PC-3 (cell line): ENCODE measurements around the gene FAM43A. TPM values are rescaled to one million over a fixed set of nuclear protein-coding genes. Genes with fewer than 3 reads are reported as not detected.

Experiments used
- ATAC-seq: fragments of 200-7000 bp; cut with Tn5 transposase; 2 replicates; pipeline ENCODE4 v1.9.1; 2020; ENCODE audit warnings: mild to moderate bottlenecking, moderate library complexity
- BruUV-seq: library from RNA; stranded (reverse); fragments of 400-500 nt; replicated peaks from 2 replicates; lab custom pipeline; 2021; lab: Mats Ljungman, UMichigan
- CTCF ChIA-PET: fragments of 300-600 bp; sonication (Branson Sonifier 250); formaldehyde crosslinking; loops from one replicate; lab custom pipeline; 2022; ENCODE audit warnings: antibody characterized with exemption; lab: Charles Lee
- POLR2A ChIA-PET: fragments of 300-600 bp; sonication (Branson Sonifier 250); formaldehyde crosslinking; loops from one replicate; lab custom pipeline; 2022; ENCODE audit warnings: antibody characterized with exemption; ENCODE audit not compliant: unreplicated experiment; lab: Charles Lee
- DNase-seq: peaks from one replicate; pipeline ENCODE4 v3.0.0-alpha.2; 2015
- H2AFZ ChIP-seq: fragments of 300-600 bp; sonication (generic); 2 replicates; pipeline ENCODE4 v1.6.0; 2016; ENCODE audit warnings: antibody characterized with exemption, low read length
- H3F3A ChIP-seq: fragments of 300-600 bp; sonication (generic); one replicate; pipeline ENCODE4 v1.6.0; 2017; ENCODE audit warnings: antibody characterized with exemption, low read length, control low read depth, mild to moderate bottlenecking; ENCODE audit not compliant: unreplicated experiment
- H3K27ac ChIP-seq: fragments of 300-600 bp; sonication (generic); 2 replicates; pipeline ENCODE4 v1.5.1; 2016; ENCODE audit warnings: mild to moderate bottlenecking, low read length
- H3K27me3 ChIP-seq: fragments of 300-600 bp; sonication (generic); 2 replicates; pipeline ENCODE4 v1.6.1; 2016; ENCODE audit warnings: low read length, mixed read lengths
- H3K36me3 ChIP-seq: fragments of 300-600 bp; sonication (generic); 2 replicates; pipeline ENCODE4 v1.6.1; 2016; ENCODE audit warnings: low read depth, mixed run types, low read length, mixed read lengths
- H3K4me1 ChIP-seq: fragments of 300-600 bp; sonication (generic); 2 replicates; pipeline ENCODE4 v1.5.1; 2016; ENCODE audit warnings: low read length; ENCODE audit not compliant: insufficient read depth
- H3K4me2 ChIP-seq: fragments of 300-600 bp; sonication (generic); 2 replicates; pipeline ENCODE4 v1.6.0; 2016; ENCODE audit warnings: low read length
- H3K4me3 ChIP-seq: fragments of 300-600 bp; sonication (generic); 2 replicates; pipeline ENCODE4 v1.5.1; 2016; ENCODE audit warnings: mild to moderate bottlenecking, low read length, mixed read lengths
- H3K79me2 ChIP-seq: fragments of 300-600 bp; sonication (generic); 2 replicates; pipeline ENCODE4 v1.6.1; 2017; ENCODE audit warnings: low read length, mixed read lengths
- H3K9ac ChIP-seq: fragments of 300-600 bp; sonication (generic); 2 replicates; pipeline ENCODE4 v1.6.0; 2016; ENCODE audit warnings: mild to moderate bottlenecking, low read length
- H3K9me2 ChIP-seq: fragments of 300-600 bp; sonication (generic); replicated peaks from 2 replicates; pipeline ENCODE4 v1.6.1; 2016; ENCODE audit warnings: mixed run types, low read length, mixed read lengths
- H3K9me3 ChIP-seq: fragments of 300-600 bp; sonication (generic); 2 replicates; pipeline ENCODE4 v1.6.1; 2016; ENCODE audit warnings: low read length, mixed read lengths
- H4K20me1 ChIP-seq: fragments of 300-600 bp; sonication (generic); 2 replicates; pipeline ENCODE4 v1.6.1; 2016; ENCODE audit warnings: low read length, mixed read lengths
- EZH2 ChIP-seq: fragments of 300-600 bp; sonication (generic); IDR thresholded peaks from one replicate; pipeline ENCODE4 v1.6.1; 2017; ENCODE audit warnings: antibody characterized with exemption, mild to moderate bottlenecking, low read length; ENCODE audit not compliant: unreplicated experiment
- EZH2phosphoT487 ChIP-seq: fragments of 300-600 bp; sonication (generic); IDR thresholded peaks from 2 replicates; pipeline ENCODE4 v1.6.1; 2018; ENCODE audit warnings: mild to moderate bottlenecking, antibody characterized with exemption, low read length, borderline replicate concordance
- intact Hi-C: fragments of 100-400 bp; cut with micrococcal nuclease; formaldehyde crosslinking; loops from 2 replicates; pipeline ENCODE4 v1.9.0; 2023
- total RNA-seq: library from RNA; depleted of rRNA; stranded (reverse); fragments of >200 nt; gene quantifications from 2 replicates; pipeline ENCODE4 v1.2.3, GENCODE V29; 2014
- TF ChIP-seq, protein P1 (sequence below): fragments of 300-600 bp; sonication (generic); conservative IDR thresholded peaks from 2 replicates; pipeline ENCODE4 v1.5.1; 2017; ENCODE audit warnings: antibody characterized with exemption, low read depth, mild to moderate bottlenecking, low read length

The FAM43A gene
- total RNA-seq, 1 experiment from 2014 or later: 59.8 TPM

- no peaks in the 10 kb centered on the region for H3K9me2 ChIP-seq
- H3K9ac ChIP-seq: no peak overlapping the region
- BruUV-seq: no TSS peak
- H4K20me1 ChIP-seq: no peaks in the 10 kb centered on the region
- ATAC-seq (no peak), DNase-seq (no peak)
- intact Hi-C loops: no loop called here
- H3K27me3 ChIP-seq: no peaks in the 10 kb centered on the region
- CTCF ChIA-PET: interaction anchor here (0.5 to 0.6 kb wide), 2 partner anchors 27 to 34 kb away, joined by 3 read pairs; no protein-coding TSS in a partner anchor
- H3K4me1 ChIP-seq: peaks cover 7% of the 10 kb centered on the region; the same call in 1 of the 2 replicates
- POLR2A ChIA-PET: no interaction called here
- no peak overlapping the region for H2AFZ ChIP-seq
- H3F3A ChIP-seq: no peaks in the 10 kb centered on the region
- no peaks in the 10 kb centered on the region for H3K9me3 ChIP-seq
- 0 out of 2 replicates have a peak, but pooled peaks cover 1% of the 10 kb centered on the region for H3K79me2 ChIP-seq
- peaks cover 22% of the 10 kb centered on the region for H3K36me3 ChIP-seq
- no peak overlapping the region for H3K27ac ChIP-seq
- TF ChIP-seq, protein P1, sequence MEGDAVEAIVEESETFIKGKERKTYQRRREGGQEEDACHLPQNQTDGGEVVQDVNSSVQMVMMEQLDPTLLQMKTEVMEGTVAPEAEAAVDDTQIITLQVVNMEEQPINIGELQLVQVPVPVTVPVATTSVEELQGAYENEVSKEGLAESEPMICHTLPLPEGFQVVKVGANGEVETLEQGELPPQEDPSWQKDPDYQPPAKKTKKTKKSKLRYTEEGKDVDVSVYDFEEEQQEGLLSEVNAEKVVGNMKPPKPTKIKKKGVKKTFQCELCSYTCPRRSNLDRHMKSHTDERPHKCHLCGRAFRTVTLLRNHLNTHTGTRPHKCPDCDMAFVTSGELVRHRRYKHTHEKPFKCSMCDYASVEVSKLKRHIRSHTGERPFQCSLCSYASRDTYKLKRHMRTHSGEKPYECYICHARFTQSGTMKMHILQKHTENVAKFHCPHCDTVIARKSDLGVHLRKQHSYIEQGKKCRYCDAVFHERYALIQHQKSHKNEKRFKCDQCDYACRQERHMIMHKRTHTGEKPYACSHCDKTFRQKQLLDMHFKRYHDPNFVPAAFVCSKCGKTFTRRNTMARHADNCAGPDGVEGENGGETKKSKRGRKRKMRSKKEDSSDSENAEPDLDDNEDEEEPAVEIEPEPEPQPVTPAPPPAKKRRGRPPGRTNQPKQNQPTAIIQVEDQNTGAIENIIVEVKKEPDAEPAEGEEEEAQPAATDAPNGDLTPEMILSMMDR: no peak
- no peak for TF ChIP-seq EZH2
- TF ChIP-seq EZH2phosphoT487: no peak
- no peak overlapping the region for H3K4me3 ChIP-seq
- H3K4me2 ChIP-seq: no peak overlapping the region
Measured at GRCh38 chr3:194637541-194638400, 47.9 kb upstream of the FAM43A start.

DNA sequence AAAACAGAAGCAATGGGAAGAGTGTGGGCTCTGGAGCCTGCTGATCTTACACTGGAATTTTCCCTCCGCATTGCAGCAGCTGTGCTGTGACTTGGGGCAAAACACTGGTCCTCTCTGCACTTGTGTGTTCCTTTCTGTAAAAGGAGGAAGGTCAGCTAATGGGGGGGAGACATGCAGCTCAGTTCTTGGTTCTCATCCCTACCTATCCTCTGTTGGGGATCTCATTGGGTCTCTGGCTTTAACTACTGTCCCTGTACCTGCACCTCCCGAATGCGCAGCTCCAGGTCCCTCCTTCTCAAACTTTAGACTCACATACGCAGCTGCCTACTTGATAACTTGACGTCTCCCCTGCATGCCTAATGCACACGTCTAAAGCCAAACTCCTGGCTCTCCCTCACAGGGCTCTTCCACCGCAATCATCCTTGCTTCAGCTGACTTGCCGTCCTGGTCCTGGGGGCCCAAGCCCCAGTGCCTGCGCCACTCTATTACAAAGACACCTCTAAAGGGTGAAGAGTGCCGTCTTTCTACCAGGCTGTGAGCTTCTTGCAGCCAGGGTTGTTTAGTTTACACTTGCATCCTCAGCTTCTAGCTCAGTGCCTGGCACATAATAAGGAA lies 46.6 kb upstream of the FAM43A start:
- no peak overlapping the region for H3K4me3 ChIP-seq
- H4K20me1 ChIP-seq: no peaks in the 10 kb centered on the region
- DNase-seq (no peak), ATAC-seq (no peak)
- H2AFZ ChIP-seq: no peak overlapping the region
- no TSS peak for BruUV-seq
- H3K27me3 ChIP-seq: no peaks in the 10 kb centered on the region
- H3K4me1 ChIP-seq: peaks cover 7% of the 10 kb centered on the region; the same call in 1 of the 2 replicates
- H3K36me3 ChIP-seq: peaks cover 32% of the 10 kb centered on the region
- H3K27ac ChIP-seq: no peak overlapping the region
- intact Hi-C loops: no loop called here
- no peaks in the 10 kb centered on the region for H3F3A ChIP-seq
- no peak overlapping the region for H3K9ac ChIP-seq
- no peaks in the 10 kb centered on the region for H3K9me3 ChIP-seq
- CTCF ChIA-PET: no interaction called here
- H3K9me2 ChIP-seq: no peaks in the 10 kb centered on the region
- POLR2A ChIA-PET: no interaction called here
- no peak overlapping the region for H3K4me2 ChIP-seq
- H3K79me2 ChIP-seq: no peaks in the 10 kb centered on the region
- TF ChIP-seq EZH2: no peak
- TF ChIP-seq, protein P1: no peak
- TF ChIP-seq EZH2phosphoT487: no peak
